ENCODE measurements around the gene NTHL1.

NTHL1 gene

GRCh38 chr16:2001456-2002355 lies 45.9 kb downstream of the NTHL1 start:
- no peak for DNase-seq (ENCODE audit: low read depth in 1 of 2, low spot score in 1 of 2)
- in situ Hi-C loops (cut with HindIII; ENCODE audit: low pct_unique_long_range_greater_than_20kb, low sequenced_read_pairs): no loop called here
- TF ChIP-seq JUND (IDR thresholded peaks at IDR 0.05; ENCODE audit: low read depth): no peak

- in situ Hi-C loops (cut with HindIII; ENCODE audit: low pct_unique_long_range_greater_than_20kb, low sequenced_read_pairs): no loop called here
- no peak for DNase-seq (ENCODE audit: low read depth in 1 of 2, low spot score in 1 of 2)
- no peak for TF ChIP-seq JUND (IDR thresholded peaks at IDR 0.05; ENCODE audit: low read depth)
These were observed 46.6 kb downstream of the NTHL1 start for GRCh38 chr16:2001035-2001434.

GRCh38 chr16:1999866-2000514 lies 47.6 kb downstream of the NTHL1 start:
- in situ Hi-C loops (cut with HindIII; ENCODE audit: low pct_unique_long_range_greater_than_20kb, low sequenced_read_pairs): no loop called here
- TF ChIP-seq JUND (IDR thresholded peaks at IDR 0.05; ENCODE audit: low read depth): no peak
- no peak for DNase-seq (ENCODE audit: low read depth in 1 of 2, low spot score in 1 of 2)

GRCh38 chr16:1998852-1999801 lies 48.5 kb downstream of the NTHL1 start:
- TF ChIP-seq JUND (IDR thresholded peaks at IDR 0.05; ENCODE audit: low read depth): no peak
- in situ Hi-C loops (cut with HindIII; ENCODE audit: low pct_unique_long_range_greater_than_20kb, low sequenced_read_pairs): no loop called here

GRCh38 chr16:1998360-1998835 lies 49.2 kb downstream of the NTHL1 start:
- in situ Hi-C loops (cut with HindIII; ENCODE audit: low pct_unique_long_range_greater_than_20kb, low sequenced_read_pairs): no loop called here
- no peak for DNase-seq (ENCODE audit: low read depth in 1 of 2, low spot score in 1 of 2)
- no peak for TF ChIP-seq JUND (IDR thresholded peaks at IDR 0.05; ENCODE audit: low read depth)

More at GRCh38 chr16:1998852-1999801, 48.5 kb downstream of the NTHL1 start:
- no peak for DNase-seq (ENCODE audit: low read depth in 1 of 2, low spot score in 1 of 2)

- TF ChIP-seq JUND (IDR thresholded peaks at IDR 0.05; ENCODE audit: low read depth): no peak
- no peak for DNase-seq (ENCODE audit: low read depth in 1 of 2, low spot score in 1 of 2)
- in situ Hi-C loops (cut with HindIII; ENCODE audit: low pct_unique_long_range_greater_than_20kb, low sequenced_read_pairs): no loop called here
These were observed 49.9 kb downstream of the NTHL1 start for GRCh38 chr16:1997494-1998359.

GRCh38 chr16:1993731-1994131 lies 53.9 kb downstream of the NTHL1 start:
- DNase-seq (ENCODE audit: low read depth in 1 of 2, low spot score in 1 of 2): peak in 1 of 2 experiments; percentile 71
- TF ChIP-seq JUND (IDR thresholded peaks at IDR 0.05; ENCODE audit: low read depth): no peak
- in situ Hi-C loops (cut with HindIII; ENCODE audit: low pct_unique_long_range_greater_than_20kb, low sequenced_read_pairs): no loop called here

GRCh38 chr16:1992704-1993317 lies 54.8 kb downstream of the NTHL1 start:
- in situ Hi-C loops (cut with HindIII; ENCODE audit: low pct_unique_long_range_greater_than_20kb, low sequenced_read_pairs): no loop called here
- no peak for TF ChIP-seq JUND (IDR thresholded peaks at IDR 0.05; ENCODE audit: low read depth)
- no peak for DNase-seq (ENCODE audit: low read depth in 1 of 2, low spot score in 1 of 2)

GRCh38 chr16:1991948-1992703 lies 55.5 kb downstream of the NTHL1 start:
- DNase-seq (ENCODE audit: low read depth in 1 of 2, low spot score in 1 of 2): peak; percentile 85 to 96
- in situ Hi-C loops (cut with HindIII; ENCODE audit: low pct_unique_long_range_greater_than_20kb, low sequenced_read_pairs): no loop called here
- no peak for TF ChIP-seq JUND (IDR thresholded peaks at IDR 0.05; ENCODE audit: low read depth)

- in situ Hi-C loops (cut with HindIII; ENCODE audit: low pct_unique_long_range_greater_than_20kb, low sequenced_read_pairs): no loop called here
- no peak for TF ChIP-seq JUND (IDR thresholded peaks at IDR 0.05; ENCODE audit: low read depth)
These were observed 56.1 kb downstream of the NTHL1 start for GRCh38 chr16:1991588-1991947.

More at GRCh38 chr16:1991588-1991947, 56.1 kb downstream of the NTHL1 start:
- no peak for DNase-seq (ENCODE audit: low read depth in 1 of 2, low spot score in 1 of 2)
